Epithelial cell of proximal tubule (primary cell): ENCODE measurements around the gene NPHS1. TPM values are rescaled to one million over a fixed set of nuclear protein-coding genes. Genes with fewer than 3 reads are reported as not detected.

Experiments
- DNase-seq: peaks from one replicate; pipeline ENCODE4 v3.0.0-alpha.2; 2011; ENCODE audit warnings: low read depth
- H3K4me3 ChIP-seq: 2 replicates; pipeline ENCODE4 v1.5.1; 2011; ENCODE audit warnings: low read depth, mild to moderate bottlenecking, low read length
- total RNA-seq: library from RNA; depleted of rRNA; stranded (reverse); fragments of >200 nt; gene quantifications from 2 replicates; pipeline ENCODE4 v1.2.3, GENCODE V29; 2015
- TF ChIP-seq, protein P1 (sequence below): conservative IDR thresholded peaks from 2 replicates; pipeline ENCODE4 v1.5.1; 2012; ENCODE audit warnings: low read depth, mild to moderate bottlenecking, low read length

Gene NPHS1, protein sequence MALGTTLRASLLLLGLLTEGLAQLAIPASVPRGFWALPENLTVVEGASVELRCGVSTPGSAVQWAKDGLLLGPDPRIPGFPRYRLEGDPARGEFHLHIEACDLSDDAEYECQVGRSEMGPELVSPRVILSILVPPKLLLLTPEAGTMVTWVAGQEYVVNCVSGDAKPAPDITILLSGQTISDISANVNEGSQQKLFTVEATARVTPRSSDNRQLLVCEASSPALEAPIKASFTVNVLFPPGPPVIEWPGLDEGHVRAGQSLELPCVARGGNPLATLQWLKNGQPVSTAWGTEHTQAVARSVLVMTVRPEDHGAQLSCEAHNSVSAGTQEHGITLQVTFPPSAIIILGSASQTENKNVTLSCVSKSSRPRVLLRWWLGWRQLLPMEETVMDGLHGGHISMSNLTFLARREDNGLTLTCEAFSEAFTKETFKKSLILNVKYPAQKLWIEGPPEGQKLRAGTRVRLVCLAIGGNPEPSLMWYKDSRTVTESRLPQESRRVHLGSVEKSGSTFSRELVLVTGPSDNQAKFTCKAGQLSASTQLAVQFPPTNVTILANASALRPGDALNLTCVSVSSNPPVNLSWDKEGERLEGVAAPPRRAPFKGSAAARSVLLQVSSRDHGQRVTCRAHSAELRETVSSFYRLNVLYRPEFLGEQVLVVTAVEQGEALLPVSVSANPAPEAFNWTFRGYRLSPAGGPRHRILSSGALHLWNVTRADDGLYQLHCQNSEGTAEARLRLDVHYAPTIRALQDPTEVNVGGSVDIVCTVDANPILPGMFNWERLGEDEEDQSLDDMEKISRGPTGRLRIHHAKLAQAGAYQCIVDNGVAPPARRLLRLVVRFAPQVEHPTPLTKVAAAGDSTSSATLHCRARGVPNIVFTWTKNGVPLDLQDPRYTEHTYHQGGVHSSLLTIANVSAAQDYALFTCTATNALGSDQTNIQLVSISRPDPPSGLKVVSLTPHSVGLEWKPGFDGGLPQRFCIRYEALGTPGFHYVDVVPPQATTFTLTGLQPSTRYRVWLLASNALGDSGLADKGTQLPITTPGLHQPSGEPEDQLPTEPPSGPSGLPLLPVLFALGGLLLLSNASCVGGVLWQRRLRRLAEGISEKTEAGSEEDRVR (N-terminal part only)
- not detected in 2 replicates for total RNA-seq

DNA sequence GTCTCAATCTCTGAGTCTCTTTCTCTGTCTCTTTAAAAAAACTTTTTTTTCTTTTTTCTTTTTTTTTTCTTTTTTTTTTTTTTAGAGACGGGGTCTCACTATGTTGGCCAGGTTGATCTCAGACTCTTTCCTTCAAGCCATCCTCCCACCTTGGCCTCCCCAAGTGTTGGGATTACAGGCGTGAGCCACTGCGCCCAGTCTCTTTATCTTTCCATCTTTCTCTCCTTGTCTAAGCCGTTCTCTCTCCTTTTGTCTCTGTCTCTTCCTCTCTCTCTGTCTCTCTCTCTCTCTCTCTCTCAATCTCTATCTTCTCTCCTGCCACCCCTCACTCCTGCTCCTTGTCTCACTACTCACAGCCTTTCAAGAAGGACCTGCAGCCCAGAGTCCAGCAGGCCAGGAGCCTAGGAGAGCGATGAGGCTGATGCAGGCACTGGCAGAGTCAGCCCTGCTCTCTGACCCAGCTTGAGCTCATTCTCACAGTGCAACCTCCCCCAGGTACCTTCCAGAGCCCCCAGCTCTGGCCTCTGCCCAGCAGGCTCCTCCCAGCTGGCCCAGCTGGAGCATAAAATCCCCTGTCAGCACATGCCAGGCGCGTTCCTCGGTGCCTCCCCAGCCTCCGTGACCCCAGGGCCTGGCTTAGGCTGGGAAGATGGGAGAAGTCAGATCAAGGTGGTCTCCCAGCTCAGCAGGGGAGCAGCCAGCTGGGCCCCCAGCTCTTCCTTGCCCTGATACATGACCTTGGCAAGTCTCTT, at the start of gene NPHS1:
NPHS1 (minus strand) TSS at position 476 of the 752 bp plus-strand sequence. CDS start 667 bp downstream, outside the sequence.
- no peak for DNase-seq
- TF ChIP-seq, protein P1, sequence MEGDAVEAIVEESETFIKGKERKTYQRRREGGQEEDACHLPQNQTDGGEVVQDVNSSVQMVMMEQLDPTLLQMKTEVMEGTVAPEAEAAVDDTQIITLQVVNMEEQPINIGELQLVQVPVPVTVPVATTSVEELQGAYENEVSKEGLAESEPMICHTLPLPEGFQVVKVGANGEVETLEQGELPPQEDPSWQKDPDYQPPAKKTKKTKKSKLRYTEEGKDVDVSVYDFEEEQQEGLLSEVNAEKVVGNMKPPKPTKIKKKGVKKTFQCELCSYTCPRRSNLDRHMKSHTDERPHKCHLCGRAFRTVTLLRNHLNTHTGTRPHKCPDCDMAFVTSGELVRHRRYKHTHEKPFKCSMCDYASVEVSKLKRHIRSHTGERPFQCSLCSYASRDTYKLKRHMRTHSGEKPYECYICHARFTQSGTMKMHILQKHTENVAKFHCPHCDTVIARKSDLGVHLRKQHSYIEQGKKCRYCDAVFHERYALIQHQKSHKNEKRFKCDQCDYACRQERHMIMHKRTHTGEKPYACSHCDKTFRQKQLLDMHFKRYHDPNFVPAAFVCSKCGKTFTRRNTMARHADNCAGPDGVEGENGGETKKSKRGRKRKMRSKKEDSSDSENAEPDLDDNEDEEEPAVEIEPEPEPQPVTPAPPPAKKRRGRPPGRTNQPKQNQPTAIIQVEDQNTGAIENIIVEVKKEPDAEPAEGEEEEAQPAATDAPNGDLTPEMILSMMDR = no peak

DNA sequence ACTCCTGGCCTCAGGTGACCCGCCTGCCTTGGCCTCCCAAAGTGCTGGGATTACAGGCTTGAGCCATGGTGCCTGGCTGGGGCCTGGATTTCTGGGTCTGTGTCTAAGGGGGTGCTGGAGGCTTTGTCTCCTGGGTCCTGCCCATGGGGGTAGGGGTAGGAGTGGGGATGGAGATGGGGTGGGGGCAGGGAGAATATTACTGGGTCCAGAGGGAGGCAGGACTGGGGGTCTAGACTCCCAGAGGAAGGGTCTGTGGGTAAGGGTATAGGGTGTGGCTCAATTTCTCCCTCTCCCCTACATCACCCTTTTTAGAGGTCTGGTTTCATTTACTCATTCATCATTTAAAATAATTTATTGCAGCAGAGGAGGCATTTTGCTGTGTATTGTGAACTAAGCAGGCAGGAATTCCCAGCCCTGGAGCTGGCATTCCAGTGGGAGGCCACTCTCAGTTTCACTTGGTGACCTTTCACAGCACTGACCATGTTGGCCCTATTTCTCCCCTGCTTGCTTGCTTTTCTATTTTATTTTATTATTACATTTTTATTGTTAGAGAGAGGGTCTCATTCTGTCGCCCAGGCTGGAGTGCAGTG, 48.8 kb upstream of the NPHS1 start:
- TF ChIP-seq, protein P1 = no peak
- peak overlapping the region; percentile 78 for H3K4me3 ChIP-seq
- DNase-seq = no peak

More for the DNA sequence above, at the start of gene NPHS1:
- no peak within 1 kb of the TSS for H3K4me3 ChIP-seq

DNA sequence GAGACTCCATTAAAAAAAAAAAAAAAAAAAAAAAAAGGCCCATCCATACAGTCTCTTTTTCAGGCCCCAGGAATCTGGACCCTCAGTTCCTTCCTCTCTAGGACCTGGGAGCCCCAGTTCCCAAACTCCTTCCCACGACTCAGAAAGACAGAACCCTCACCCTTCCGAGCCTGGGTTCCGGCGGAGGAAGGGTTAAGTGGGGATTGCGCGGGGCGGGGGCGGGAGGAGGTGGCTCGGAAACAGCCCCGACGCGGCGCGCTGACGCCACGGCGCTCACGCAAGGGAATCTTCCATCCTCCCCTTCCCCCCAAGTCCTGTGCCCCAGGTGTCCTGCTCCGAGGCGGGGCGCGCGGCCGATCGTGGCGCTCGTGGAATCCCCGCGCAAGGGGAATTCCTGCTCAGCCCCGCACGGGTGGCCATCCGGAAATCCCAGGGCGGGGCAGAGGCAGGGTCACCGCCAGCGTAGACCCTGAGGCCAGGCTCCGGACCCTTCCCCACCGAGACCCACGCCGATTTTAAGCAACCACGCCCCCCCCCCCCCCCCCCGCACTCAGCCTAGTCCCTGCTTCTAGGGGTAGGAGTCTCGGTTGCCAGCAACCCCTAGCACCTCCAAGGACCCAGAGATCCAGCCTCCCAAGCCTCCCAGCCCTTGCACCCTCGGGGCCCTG, 47.4 kb upstream of the NPHS1 start:
- H3K4me3 ChIP-seq = peak overlapping the region; percentile 78
- DNase-seq = no peak
- TF ChIP-seq, protein P1 = no peak

DNA sequence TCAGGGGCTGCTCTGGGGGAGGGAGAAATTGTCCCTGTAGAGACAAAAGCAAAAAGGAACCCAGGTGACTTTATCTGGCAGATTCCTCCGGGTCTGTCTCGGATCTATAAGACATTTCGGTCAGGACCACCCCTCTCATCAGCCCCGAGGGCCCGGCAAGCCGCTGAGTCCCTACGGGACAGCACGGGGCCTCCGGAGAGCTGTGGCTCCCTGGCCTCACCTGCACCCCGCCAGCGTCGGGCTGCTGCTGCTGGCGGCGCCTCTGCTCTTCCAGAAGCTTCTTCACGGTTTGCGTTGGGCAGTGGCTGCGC, 46.1 kb upstream of the NPHS1 start:
- no peak for DNase-seq
- peak overlapping the region; percentile 78 for H3K4me3 ChIP-seq
- TF ChIP-seq, protein P1 = no peak

DNA sequence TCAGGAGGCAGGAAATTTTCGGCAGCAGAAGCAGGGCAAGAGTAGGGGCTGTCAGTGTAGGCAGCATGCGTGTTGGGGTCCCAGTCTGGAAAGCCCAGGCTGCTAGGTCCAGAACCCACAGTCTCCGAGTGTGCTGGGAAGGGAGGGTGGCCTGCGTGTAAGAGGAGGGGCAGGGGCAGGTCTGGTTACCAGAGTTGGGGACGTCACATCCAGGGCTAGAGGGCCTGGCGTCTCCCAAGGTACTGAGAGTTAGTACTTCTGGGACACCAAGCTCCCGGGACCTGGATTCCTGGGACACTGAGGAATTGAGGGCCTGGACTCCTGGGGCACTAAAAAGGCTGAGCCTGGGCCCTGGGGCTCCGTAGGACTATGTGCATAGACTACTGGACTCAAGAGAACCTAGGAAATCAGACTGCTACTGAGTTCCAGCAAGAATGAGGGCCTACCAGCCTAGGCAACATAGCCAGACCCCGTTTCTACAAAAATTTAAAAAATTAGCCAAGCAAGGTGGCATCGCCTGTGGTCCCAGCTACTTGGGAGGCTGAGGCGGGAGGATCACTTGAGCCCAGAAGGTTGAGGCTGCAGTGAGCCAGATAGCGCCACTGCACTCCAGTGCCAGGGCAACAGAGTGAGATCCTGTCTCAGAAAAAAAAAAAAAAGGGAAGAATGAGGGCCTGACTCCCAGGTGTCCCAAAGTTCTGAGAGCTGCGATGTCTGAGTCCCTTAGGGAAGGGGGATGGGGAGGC, 45.6 kb upstream of the NPHS1 start:
- TF ChIP-seq, protein P1 = no peak
- DNase-seq = no peak
- peak overlapping the region; percentile 78 for H3K4me3 ChIP-seq
